Measurements from ENCODE around the gene TBCCD1.

The TBCCD1 gene, protein sequence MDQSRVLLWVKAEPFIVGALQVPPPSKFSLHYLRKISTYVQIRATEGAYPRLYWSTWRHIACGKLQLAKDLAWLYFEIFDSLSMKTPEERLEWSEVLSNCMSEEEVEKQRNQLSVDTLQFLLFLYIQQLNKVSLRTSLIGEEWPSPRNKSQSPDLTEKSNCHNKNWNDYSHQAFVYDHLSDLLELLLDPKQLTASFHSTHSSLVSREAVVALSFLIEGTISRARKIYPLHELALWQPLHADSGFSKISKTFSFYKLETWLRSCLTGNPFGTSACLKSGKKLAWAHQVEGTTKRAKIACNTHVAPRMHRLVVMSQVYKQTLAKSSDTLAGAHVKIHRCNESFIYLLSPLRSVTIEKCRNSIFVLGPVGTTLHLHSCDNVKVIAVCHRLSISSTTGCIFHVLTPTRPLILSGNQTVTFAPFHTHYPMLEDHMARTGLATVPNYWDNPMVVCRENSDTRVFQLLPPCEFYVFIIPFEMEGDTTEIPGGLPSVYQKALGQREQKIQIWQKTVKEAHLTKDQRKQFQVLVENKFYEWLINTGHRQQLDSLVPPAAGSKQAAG

DNA sequence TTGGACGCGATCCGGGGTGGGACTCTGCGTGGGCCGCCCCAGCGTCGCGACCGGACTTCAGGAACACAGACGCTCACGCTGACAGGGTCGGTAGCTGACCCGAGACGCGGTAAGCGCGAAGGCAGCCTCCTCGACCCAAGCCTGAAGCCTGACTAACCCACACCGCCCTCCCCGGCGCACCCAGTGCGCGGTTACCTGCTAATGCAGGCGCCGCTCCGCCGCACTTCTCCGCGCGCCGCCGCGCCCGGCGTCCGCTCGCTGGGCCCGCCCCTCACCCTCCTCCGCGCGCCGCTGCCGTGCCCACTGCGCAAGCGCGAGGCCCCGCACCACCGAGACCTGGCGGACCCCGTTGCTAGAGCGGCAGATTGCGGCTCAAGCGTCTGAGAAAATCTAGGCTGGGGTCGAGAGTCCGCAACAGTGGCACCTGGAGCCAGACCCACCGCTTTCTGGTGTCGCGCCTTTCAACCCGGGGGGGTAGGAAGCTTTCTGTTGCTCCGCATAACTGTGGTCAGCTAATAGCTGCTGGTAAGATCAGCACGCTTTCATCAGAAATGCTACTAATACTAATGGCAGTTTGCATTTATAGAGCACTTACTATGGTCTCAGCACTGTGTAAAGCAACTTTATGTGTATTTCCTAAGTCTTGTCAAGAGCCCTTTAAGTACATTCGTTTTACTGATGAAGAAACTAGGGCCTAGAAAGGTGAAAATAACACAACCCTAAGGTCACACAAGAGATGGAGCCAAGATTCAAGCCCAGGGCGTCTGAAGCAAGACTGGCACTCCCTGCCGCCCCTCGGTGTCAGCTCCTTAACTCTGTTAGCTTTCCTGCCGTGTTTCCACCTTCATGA is at the start of gene TBCCD1:
Gene TBCCD1 (minus strand): TSS at position 268 of the 850 bp plus-strand sequence. CDS start 3,010 bp downstream, outside the sequence.
- peak; percentile 81 for DNase-seq

DNA sequence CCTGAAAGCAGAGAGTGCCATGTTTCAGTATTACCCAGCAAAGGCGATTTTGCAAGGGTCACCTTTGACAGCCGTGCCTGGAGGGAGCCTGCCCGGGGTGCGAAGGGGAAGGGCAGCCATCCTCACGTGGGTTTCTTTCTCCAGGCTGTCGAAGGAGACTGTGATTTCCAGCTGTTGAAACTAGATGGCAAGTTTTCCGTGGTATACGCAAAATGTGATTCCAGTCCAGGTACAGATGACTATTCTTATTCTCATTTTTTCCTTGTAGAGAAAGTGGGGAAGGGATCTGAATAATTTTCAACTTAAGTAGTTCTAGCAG is 49.1 kb upstream of the TBCCD1 start:
- DNase-seq, result no peak

DNA sequence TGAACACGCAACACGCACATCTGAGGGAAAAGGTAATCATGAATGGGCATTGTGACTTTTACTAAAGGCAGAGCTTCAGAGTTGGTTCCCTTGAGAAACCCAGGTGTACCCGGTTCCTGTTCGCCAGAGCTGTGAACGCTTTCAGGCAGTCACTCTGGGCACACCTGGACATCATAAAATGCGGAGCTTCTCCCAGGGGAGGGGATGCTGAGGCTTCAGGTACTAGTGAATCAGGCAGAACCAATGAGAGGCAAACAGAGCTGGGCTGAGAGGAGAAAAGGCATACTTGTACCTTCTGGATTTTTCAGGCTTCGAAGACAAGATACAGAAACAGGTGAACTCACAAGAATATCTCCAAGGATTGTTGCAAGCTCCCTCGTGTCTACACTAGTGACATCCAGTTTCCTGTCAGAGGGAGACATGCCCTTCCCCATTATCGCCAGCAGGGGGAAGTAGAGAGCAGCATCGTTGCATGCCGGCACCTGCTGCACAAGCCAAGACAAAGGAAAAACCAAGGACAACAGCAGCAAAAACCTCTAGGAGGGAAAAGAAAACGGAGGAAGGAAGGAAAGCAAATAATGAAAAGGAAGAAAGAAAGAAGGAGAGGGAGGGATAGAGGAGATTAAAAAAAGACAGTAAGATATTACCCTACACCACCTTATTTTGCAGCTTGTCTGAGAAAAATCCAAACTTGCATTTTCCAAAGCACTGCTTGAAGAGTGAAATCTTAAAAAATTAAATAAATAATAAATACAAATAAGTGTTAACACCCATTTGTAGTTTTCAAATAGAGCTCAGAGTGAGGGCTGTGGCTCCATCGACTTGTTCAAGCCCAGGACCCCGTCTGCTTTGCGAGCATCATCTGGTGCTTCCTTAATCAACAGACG is 47.7 kb upstream of the TBCCD1 start:
- DNase-seq, result peak; percentile 86

DNA sequence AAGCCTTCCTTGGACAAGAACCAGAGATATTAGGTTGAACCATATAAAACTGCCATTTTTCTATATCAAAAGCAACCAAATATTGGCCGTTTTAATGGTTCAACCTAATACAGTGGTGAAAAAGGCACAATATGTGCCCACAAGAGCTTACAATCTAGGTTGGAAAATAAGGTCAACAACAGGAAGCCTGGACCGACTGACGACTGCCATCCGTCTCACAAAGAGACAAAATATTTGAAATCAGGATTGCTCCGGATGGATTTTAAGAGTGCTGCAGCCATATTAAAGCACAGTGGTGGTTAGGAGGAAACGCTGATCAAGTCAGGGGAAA is 47.1 kb upstream of the TBCCD1 start:
- no peak for DNase-seq

DNA sequence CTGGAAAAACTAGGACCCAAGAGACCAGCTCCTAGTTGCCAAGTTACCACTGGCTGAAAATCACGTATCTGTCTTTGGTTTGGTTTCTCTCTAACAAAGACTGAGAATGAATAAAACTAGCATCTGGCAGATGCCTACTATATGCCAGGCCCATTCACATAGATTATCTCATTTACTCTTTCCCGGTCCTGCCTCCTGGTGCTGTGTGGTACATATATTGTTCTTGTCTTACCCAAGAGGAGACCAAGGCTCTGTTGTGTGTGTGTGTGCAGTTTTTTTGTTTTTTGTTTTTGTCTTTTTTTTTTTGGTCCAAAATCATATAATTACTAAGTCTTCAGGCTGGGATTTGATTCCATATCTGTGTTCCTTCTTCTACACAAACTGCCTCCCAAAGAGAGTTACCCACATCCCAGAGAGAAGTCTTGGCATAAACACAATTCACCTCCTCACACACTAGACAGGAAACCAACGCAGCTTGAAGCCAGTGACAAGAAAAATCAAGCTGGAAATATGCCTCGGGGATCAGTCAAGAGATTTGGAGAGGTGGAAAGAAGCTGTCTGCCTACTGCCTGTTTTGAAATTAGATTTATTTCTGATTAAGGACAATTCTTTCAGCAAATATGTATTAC is 46.6 kb upstream of the TBCCD1 start:
- no peak for DNase-seq

DNA sequence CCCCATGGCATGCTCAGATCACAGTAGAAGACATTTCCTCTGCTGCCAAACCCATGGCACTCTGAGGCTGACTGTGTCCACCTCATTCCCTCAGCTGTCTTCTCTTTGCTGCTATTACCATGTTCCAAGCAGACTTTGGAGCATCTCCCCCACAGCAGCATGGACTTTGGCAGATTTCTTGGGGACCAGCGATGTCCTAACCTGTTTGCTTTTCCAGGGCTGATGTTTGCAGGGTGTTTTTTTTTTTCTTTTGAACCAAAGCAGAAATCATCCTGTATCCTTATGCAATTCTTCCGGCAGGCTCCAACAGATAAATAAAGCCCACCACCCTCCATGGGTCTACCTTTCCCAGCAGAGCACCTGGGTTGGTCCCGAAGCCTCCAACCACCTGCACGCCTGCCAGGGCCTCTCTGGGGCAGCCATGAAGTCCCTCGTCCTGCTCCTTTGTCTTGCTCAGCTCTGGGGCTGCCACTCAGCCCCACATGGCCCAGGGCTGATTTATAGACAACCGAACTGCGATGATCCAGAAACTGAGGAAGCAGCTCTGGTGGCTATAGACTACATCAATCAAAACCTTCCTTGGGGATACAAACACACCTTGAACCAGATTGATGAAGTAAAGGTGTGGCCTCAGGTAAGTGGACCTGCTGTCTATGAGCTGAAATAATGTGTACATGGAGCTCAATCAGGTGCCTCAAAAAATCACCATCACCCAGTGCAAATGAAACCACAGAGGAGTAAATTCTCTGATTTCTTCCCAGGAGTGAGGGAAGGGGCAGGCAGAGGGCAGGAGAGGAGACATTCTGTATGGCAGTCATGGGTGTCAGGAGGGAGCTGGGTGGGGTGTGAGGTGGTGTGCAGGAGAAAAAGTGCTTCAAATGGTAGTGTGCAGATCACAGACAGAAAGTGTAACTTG is 45.8 kb upstream of the TBCCD1 start, which contains the start of gene AHSG:
Gene AHSG (plus strand): TSS at position 340 of the 916 bp plus-strand sequence. CDS start 82 bp downstream, at position 422.
- DNase-seq, result no peak

DNA sequence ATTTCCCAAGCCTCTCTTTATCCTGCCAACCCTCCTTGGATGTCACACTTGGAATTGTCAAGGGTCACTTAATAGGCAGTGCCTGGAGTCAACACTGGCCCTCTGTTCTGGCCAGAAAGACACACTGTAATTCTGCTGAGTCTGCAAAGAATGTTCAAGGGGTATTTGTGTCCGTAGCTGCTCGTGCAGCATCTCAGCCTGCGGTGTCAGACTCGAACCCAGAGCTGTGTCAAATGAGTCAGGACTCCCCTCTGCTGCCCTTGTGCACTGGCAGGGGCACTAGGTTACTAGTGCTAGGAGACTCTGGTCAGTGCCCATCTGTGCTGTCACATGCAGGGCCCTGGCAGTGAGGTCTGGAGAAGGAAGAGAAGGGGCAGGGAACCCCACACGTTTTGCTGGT is 44.9 kb upstream of the TBCCD1 start:
- no peak for DNase-seq

DNA sequence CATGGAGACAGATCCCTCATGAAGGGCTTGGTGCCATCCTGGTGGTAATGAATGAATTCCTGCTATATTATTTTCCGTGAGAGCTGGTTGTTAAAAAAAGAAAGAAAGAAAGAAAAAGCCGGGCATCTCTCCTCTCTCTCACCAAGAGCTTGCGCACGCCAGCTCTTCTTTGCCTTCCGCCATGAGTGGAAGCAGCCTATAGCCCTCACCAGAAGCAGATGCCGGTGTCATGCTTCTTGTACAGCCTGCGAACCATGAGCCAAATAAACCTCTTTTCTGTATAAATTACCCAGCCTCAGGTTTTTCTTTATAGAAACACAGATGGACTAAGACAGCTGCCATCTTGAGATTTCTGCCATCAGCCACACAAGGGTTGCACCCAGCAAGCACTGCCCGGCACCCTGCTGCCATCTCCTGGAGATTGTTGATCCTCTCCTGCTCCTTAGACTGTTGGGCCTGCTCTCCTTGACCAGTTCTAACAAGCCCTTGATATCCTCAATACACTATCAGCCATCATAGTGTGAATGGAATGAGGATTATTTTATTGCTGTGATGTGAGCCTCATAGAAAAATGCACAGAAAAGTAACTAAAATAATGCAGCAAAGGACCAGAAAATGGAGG is 42.2 kb upstream of the TBCCD1 start:
- DNase-seq, result no peak

DNA sequence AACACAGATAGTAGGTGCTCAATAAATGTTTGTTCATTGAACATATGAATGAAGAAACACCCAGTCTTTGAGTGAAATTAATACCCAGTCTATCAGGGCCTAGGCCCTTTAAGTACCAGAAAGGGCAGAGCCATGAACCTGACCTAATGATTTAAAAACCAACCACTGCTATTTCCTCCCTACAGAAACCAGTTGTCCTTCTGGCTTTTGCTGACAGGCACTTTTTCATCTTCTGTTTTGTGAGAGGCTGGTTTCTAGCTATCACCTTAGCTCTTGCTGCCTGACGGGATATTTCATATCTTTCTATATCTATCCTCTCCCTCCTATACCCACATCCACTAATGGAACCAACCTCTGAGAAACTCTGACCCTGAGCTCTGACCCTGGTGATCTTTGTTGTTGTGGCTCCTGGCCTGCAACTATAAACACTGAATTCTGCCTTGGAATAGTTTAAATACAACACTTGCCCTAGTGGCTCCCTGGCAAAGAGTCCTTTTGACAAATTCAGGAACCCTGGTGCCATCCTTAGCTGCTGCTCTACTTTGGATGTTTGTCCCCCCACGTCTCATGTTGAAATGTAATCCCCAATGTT is 41.6 kb upstream of the TBCCD1 start:
- DNase-seq, result no peak

DNA sequence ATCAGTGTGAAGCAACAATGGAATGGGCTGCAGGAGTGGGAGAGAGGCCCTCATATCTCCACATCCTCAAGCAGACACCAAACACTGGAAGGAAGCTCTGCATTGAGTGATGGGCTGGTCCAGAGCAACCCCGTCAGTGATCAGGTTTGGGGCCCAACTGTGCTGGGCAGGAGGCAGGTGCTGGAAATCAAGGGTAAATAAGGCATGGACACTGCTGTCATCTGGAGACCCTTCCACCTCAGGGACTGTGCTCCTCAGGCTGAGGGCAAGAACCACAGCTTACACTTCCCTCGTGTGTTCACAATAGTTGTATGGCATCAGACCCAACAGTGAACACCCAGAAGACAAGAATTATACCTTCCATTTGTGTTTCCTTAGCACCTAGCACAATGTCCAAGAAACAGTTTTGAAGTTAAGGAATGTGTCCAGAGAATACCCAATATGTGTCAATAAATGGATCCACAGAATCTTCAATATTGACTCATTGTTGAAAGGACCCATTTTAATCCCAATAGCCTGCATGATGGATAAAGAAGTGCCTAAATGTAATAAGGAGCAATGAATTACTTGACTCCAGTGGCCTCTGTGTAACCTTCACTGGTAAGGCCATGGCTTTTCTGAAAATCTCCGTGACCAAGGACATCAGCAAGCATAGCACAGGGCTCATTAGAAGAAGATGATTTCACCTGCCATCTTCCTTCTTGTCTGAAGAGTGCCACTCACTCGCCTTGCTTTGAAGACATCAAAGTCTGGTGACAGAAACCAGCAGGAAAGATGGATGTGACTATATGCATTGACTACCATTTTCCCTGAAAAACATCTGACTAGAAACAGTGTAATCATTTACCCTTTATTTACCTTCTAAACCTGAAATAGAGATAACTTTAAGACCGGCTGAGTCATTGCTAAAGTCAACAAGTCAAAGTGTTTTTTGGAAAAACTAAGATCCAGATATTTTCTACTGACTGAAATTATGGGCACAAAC is 38.7 kb upstream of the TBCCD1 start:
- no peak for DNase-seq

DNA sequence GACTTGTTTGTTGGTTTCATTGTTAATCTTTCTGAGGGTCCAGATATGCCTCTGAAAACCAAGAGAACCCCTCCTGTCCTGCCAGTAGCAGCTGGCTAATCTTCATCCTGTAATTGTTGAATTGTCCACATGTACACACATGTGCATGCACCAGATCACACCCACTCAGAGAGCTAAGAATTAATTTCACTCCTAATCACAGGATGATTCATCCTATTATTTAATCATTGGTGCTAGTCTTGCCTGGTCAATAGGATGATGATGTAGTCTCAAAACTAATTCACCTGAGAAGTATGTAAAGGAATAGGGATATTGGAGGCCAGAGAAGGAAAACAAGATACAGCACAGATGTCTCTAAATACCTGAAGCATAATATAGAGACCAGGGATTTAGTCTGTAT is 37.9 kb upstream of the TBCCD1 start:
- DNase-seq, result no peak

DNA sequence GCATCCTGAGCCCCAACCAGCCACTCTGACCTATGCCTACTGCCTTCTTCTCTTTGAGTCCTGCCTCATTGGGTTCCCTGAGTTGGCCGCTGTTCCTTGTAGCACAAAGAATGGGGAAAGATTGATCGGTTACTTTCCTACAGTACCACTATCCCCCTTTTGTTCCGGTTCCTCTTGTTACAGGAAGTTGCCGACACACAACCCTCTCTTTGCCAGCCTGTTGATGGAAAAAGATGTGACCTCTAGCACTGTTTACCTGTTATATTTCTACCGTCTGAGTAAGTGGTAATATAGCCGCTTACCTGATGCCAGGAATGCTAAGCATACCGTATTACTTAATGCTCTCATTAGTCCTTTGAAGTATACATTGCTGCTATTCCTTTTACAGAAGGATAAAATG is 36.0 kb upstream of the TBCCD1 start:
- DNase-seq, result no peak

DNA sequence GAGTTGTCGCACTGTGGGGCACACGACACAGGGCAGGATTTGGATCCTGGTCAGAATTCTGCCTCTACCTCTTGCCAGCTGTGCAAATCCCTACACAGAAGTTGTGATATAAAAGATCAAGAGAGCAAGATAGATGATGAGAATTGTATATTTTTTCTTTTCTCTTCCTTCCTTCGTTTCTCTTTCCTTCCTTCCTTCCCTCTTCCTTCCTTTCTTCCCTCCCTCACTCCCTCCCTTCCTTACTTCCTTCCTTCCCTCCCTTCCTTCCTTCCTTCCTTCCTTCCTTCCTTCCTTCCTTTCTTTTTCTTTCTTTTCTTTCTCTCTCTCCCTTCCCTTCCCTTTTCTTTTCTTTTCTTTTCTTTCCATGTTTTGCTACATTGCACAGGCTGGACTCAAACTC is 33.8 kb upstream of the TBCCD1 start:
- DNase-seq, result no peak

DNA sequence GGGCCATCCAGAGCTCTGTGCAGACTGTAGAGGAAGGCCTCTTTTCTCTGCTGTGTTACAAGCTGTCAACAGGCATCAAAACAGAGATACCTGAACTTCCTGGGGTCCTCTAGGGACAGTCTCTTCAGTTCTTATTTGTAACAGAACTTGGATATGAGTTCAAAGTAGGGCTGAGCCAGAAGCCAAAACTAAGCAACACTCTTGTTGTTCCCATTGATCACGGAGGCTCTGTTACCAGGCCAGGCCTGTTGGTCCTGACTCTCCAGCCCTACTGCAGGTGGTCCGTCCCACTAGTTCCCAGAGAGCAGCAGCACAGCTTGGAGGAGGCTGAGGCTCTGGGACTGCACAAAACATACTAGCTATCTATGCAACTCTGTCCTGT is 32.6 kb upstream of the TBCCD1 start:
- no peak for DNase-seq

DNA sequence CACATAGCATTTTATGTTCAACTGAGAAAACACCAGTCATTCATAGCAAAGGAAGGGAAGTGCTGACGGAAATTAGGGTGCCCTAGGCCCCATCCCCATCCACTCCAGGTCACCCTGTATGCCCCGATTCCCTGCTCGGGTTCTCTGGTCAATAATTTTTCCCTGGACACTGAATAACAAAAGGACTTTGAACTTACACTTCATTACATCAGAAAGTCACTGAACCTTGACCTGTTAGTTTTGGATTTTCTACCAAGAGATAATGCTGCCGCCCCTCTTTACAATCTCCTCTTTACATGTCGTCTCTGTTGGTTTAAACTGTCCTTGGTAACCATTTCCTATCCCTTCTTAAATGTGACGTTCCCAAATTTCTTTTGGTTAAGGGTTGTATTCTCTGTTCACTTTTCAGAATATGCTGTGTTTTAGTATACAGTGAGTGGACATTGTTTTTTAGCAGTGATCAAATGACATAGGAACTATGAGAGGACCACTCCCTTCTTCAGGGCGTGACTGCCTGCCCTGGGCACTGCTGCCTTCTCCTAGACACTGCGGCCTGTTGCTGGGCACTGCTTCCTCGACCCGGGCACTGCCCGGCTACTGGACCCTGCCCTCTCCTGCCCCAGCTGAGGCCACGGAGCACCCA is 32.1 kb upstream of the TBCCD1 start:
- DNase-seq, result no peak

DNA sequence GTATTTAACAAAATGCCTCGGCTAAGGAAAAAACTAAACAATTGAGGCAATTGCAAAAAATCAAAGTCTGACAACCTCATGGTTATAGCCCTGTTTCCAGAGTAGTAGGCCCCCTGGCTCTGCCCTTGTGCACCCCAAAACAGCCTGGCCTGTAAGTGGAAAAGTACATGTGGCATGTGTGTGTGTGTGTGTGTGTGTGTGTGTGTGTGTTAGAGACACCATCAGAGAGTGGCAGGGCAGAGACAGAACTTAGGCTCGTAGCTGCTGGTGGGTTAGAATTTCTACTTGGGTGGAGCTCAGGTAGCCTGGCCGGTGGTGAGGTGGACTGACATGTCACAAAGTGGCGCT is 31.6 kb upstream of the TBCCD1 start:
- no peak for DNase-seq

DNA sequence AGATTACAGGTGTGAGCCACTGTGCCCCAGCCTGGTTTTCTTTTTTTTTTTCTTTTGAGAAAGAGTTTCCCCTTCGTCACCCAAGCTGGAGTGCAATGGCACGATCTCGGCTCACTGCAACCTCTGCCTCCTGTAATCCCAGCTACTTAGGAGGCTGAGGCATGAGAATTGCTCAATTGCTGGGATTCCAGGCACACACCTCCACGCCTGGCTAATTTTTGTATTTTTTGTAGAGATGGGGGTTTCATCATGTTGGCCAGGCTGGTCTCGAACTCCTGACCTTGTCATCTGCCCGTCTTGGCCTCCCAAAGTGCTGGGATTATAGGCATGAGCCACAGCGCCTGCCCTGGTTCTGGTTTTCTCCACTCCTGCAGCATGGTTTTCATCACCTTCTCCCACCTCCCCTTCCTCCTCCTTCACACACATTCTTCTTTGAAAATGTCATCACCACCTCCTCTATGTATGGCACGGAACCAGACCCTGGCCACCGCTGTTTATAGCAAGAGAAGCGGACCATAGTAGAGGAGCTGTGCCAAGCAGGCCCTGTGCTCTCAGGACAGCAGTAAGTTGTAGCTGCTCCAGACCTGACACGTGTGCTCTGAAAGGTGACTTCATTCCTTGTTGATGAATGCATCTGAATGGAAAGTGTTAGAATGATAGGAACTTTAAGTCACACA is 31.1 kb upstream of the TBCCD1 start:
- DNase-seq, result no peak
